NCI-H1694 (cell line): ENCODE measurements around the gene PCYT1A.
"Not testable (repeated sequence)": the region's sequence is repeated elsewhere in the genome, so short reads cannot be mapped to it uniquely, and the experiment has no call there.

Source experiments
- DNase-seq: peaks from one replicate; lab custom pipeline; 2025; lab: John Stamatoyannopoulos, UW

The PCYT1A gene

DNA sequence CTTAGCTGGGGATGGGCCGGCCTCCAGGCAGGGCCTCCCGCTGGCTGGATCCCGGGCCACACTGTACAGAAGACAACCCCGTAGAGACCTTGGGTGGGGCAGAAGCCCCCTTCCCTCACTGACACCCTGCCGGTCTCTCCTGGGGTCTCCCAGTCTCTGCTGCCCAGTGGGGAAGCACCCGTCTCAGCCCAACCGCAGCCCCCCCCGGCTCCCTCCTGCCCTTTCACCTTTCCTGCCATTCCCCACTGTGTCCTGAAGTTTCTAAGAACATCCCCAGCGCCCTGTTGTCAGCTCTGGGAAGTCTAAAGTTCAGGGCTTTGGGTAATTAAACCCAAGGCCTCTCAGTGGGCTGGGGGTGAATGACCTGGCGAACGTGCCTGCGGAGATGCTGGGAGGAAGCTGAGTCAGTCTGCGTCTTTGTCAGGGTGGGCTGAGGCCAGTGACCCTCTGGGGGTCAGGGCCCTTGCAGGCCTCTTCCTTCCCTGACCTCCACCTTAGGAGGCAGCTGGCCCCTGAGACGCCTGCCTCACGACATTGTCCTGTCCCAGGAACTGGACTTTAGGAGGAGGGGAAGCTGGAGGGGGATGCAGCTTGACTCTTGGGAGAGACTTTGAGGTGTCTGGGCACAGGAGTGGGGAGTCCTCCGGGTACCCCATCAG, 72.6 kb downstream of the PCYT1A start:
- DNase-seq: no peak

DNA sequence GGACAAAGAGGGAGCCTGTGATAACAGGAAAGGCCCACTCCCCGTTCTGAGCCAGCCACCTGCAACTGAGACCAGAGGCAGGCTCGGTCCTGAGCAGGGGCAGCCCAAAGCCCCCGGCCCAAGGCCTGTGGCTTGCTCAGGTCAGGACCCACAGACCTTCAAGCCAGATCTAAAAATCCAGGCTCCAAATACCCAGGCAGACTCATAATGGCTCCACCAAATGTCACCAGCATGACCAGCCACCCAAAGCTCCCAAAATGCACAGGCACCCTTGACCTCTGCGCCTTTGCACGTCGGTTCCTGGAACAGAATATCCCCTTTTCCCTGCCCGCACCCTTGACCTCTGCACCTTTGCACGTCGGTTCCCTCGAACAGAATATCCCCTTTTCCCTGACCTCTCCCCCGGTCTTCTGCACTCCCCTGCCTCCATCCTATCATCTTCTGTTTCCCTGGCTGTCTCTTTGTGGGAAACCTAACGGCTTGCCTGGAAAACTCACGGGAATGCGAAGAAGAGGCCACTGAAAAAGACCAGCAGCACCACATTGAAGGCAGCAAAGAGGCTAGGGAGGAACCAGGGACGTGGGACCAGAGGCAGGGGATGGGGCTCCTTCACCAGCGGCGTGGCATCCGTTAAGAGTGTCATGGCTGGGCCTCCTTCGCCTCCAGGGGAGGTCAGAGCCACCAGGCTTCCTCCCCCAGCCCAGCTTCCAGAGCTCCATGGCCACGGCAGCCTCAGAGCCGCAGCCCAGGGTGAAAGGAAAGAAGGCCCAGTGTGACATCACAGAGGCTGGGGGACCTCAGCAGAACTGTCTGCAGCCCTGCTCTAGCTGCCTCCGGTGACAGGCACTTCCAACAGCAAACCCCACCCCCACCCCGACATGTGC, 76.6 kb downstream of the PCYT1A start, which contains the start of gene ZDHHC19:
TSS of gene ZDHHC19 (minus strand) at position 728 of the 884 bp plus-strand sequence. CDS start at position 643, 85 bp downstream.
- DNase-seq: no peak

DNA sequence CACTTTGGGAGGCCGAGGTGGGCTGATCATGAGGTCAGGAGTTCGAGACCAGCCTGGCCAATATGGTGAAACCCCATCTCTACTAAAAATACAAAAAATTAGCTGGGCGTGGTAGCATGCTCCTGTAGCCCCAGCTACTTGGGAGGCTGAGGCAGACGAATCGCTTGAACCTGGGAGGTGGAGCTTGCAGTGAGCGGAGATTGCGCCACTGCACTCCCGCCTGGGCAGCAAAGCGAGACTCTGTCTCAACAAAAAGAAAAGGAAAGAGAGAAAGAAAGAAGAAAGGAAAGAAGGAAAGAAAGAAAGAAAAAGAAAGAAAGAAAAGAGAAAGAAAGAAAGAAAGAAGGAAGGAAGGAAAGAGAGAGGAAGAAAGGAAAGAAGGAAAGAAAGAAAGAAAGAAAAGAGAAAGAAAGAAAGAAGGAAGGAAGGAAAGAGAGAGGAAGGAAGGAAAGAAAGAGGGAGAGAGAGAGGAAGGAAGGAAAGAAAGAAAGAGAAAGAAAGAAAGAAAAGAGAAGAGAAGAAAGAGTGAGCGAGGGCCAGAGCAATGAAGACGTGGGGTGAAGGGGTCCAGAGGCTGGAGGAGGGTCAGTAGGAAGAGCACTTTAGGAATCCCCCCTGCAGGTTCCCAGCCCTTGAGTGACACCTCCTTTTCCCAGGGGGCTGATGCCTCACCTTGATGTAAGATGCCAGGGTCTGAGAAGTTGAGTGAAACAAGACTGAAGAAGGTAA, 77.4 kb downstream of the PCYT1A start:
- not testable (repeated sequence) for DNase-seq

DNA sequence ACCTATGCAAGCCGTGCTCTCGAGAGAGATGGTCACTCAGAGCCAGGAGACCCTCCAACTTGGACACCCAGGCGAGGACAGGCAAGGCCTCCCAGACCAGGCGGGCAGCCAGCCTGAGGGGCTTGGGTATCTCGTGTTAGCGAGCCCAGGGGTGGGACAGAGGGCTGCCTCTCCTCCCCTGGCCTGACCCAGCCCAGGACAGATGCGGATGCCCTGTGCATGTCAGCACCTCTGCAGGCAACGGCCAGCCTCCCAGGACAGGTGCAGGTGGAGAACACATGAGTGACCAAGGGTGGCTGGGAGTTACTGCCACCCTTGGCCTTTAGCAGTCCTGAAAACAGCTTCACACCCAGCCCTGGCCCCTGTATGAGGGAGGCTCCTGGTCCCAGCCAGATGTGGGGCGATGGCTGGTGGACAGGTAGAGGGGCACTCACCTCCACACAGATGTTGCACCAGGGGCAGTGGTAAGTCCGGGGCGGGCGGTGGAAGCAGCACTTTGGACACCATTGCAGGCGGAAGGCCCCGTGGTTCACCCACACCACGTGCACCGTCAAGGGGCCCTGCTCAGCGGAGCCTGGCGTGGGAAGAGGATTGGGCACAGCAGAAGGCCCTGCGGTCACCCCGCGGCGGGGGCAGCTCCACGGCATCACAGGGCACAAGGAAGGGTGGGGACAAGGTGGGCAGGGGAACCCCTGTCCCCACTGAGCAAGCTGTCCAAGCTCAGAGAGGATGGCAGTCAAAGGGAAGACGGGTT, 78.4 kb downstream of the PCYT1A start:
- DNase-seq: no peak

DNA sequence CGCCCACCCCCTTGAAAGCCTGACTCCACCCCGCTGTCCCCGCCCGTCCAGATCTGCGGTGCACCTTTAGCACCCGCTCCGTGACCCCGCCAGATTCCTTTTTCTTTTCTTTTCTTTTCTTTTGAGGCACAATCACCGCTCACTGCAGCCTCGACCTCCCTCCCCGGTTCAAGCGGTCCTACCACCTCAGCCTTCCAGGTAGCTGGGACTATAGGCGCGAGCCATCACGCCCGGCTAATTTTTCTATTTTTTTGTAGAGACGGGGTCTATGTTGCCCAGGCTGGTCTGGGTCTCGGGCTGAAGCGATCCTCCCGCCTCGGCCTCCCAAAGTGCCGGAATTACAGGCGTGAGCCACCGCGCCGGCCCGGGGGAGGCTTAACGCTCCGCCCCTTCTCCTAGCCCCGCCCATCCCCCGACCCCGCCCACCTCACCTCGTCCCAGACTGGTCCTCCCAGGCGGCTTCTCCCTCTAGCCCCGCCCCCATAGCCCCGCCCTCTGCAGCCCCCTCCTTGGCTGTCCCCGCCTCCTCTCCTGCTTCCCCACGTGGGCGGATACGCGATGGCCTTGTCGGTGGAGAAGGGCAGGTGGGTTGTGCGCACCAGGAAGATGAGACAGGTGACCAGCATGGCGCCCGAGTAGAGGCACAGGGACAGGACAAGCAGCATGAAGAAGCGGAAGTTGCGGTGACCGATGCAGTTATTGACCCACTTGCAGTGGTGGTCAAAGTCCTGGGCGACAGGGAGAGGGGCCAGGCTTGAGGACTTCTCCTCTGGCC, 79.5 kb downstream of the PCYT1A start:
- DNase-seq: no peak

DNA sequence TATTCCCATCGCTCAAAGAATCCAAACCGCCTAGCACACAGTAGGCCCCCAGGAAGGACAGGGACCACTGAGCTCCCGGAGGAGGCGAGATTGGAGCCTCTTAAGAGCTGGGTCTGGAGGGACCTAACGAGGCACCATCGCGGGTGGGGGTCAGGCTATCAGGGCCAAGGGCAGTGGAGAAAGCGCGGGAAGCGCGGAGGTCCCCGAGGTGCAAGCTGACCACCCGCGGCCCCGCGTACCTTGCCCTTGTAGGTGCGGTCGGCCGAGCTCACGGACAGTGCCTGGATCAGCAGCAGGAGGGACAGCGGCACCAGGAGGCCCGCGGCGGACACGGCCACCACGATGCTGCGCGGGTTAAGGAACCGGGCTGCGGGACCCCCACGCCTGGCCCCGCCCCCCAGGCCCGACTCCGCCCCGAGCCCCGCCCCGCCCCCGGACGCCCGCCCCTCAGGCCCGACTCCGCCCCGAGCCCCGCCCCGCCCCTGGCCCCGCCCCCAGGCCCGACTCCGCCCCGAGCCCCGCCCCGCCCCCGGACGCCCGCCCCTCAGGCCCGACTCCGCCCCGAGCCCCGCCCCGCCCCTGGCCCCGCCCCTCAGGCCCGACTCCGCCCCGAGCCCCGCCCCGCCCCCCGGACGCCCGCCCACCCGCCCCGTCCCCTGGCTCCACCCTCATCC, 80.2 kb downstream of the PCYT1A start:
- DNase-seq: no peak

DNA sequence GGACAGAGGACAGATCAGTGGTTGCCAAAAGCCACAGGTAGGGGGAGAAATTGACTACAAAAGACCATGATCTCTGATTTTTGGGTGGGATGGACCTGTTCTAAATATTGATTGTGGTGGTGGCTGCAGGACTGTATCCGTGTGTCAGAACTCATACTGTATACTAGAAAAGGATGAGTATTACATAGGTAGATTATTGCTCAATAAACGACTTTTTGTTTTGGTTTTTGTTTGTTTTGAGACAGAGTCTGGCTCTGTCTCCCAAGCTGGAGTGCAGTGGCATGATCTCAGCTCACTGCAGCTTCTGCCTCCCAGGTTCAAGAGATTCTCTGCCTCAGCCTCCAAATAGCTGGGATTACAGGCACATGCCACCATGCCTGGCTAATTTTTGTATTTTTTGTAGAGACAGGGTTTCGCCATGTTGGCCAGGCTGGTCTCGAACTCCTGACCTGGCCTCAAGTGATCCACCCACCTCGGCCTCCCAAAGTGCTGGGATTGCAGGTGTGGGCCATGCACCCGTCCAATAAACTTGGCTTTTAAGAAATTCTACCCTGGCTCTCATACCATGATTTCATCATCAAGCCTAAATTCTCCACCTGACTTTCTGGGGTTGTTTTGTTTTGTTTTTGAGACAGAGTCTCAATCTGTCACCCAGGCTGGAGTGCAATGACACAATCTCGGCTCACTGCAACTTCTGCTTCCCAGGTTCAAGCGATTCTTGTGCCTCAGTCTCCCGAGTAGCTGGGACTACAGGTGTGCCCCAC, 81.9 kb downstream of the PCYT1A start:
- not testable (repeated sequence) for DNase-seq

DNA sequence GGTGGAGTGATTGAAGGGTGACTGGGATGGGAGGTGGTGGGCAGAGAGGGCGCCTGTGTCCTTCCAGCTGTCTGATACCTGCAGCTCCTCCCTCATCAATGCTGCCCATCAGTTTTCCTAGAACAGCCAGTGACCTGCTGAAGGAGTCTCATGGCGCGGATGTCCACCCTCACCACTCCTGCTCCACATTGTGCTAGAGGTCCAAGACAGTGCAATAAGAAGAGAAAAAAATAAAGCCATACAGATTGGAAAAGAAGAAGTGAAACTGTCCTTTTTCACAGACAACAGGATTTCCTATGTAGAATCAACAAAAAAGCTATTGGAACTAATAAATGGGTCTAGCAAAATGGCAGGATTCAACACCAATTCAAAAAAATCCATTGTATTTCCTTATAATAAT, 83.7 kb downstream of the PCYT1A start:
- no peak for DNase-seq

DNA sequence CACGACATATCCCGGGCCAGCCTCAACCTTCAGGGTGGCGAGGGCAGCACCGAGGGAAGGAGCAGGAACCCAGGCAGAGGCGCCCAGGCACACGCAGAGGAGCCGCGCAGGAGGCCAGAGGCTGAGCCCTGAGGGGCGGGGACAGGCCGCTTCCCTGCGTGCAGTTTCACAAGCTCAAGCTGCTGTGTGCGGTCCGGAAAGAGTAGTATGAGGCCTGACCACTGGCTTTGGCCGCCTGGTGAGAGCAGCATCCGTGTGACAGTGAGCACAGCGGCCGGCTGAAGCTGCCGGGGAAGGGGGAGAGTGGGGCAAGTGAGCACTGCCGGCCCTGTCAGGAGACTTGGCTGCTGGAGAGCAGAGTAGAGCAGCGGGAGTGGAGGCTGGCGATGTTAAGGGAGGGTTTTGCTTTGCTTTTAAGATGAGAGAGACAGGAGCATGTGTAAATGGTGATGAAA, 85.0 kb downstream of the PCYT1A start:
- no peak for DNase-seq

DNA sequence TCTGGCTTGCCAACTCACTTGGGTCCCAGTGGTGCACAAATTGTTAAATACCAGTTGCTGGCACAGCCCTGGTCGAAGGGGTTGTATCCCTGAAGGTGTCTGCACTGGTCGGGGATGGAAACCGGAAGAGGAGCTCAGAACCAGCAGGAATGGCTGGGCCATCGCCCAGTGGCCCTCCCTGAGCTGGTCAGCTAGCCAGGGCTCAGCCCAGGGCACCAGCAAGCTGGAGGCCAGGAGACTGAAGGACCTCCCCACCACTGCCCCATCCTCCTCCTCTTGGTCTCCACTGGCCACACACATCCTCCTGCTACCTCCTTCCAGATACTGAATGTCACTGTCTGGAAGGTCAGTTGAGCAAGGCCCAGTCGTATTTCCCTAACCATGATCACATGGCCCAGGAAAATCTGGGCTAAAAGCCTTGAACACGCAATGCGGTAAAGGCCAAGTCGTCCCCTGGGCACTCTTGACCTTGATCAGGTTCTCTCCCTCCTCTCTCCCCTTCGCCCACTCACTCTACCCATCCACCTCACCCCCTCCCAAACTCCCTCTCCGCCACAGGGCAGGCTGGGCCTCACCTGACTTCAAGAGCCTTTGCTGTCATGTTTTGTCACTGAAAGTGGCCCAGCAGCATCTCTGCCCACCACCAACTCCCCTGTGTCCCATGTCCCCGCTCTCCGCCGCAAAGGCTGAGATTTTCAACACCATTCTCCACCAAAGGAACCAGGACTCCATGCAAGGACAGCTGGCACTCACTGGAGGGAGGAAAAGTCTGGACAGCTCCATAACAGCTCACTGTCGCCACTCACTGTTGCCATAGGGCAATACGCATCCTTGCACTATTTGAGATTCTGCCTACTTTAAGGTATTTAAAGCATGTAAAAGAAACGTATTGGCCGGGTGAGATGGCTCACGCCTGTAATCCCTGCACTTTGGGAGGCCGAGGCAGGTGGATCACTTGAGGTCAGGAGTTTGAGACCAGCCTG, 88.5 kb downstream of the PCYT1A start:
- DNase-seq: no peak

DNA sequence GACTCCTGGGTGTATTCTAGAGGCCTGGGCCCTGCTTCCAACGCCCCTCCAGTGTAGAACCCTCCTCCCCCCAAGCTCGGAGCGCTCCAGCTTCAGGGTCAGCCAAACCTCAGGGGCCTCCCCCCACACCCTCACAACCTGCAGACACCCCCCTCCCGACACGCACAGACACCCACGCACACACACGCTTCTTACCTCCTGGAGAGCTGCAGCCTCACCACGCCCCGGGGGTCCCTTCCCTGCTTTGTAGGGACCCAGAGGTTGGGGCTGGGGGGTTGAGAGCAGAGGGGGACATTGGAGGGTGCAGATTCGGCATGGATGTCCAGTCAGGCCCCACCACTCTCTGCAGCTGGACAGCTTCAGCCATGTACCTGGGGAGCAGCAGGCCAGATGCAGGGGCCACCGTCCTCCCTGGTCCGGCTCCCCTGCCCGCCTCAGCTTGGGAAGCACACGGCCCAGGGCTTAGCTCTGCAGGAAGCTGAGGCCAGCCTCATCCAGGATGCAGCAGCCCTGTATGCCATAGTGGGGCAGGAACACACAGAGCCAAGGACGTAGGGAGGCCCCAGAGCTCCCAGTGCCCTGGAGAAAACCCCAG, 89.3 kb downstream of the PCYT1A start:
- DNase-seq: no peak

DNA sequence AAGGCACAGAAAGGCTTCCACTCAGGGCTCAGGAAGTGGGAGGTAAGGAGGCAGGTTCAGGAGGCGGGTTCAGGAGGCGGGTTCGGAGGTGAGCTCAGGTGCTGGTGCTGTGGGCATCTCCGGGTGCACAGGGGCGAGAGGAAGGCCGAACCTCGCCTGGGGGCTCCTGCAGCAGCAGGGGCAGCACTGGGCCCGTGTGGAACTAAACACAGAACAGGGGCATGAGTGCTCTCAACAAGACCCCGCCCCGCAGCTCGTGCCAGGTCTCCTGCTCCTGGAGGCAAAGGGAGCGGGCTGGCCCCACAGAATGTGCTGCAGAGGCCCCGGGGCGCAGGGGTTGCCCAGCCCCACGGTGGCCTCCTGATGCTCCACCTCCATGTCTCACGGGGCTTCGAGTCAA, 90.0 kb downstream of the PCYT1A start:
- no peak for DNase-seq

DNA sequence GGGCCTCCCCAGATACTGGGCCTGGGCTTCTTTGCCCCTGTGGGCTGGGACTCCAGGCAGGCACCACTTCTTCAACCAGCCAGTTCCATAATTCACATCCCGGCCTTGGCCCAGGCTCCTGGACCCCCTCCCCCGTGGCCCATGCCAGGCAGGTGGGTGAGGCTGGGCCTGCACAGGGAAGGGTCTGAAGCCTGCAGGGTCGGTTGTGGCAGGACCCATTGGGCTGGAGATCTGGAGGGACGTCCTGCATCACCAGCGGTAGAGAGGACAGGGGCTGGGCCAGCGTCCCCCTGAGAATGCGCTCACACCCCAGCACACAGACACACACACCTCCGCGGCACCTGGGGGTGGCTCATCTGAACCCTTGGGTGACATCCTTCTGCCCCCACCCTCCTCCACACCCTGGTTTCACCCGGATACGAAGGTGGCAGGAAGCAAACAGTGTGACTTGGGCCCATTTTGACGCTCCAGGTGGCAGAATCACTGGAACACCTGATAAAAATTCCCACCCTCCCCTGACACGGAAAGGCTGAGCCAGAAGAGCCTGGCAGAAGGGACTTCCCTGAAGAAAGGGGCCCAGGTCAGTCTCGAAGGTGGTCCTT, 91.8 kb downstream of the PCYT1A start:
- no peak for DNase-seq

DNA sequence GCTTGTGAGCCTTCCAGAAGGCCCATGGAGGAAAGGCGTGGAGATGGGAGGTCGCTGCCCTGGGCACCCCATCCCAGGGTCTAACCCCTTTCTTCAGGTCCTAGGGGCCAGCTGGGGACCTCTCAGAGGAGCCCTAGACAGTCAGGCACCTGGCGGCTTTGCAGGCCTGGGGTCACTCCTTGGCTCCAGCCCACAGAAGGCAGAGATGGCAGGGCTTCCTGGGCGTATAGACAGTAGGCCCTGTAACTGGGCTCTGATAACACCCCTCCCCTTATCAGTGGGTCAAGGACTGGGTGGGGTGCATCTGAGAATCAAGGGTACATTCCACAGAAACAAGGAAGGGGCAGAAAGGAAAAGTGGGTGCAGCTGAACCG, 93.0 kb downstream of the PCYT1A start:
- DNase-seq: no peak

DNA sequence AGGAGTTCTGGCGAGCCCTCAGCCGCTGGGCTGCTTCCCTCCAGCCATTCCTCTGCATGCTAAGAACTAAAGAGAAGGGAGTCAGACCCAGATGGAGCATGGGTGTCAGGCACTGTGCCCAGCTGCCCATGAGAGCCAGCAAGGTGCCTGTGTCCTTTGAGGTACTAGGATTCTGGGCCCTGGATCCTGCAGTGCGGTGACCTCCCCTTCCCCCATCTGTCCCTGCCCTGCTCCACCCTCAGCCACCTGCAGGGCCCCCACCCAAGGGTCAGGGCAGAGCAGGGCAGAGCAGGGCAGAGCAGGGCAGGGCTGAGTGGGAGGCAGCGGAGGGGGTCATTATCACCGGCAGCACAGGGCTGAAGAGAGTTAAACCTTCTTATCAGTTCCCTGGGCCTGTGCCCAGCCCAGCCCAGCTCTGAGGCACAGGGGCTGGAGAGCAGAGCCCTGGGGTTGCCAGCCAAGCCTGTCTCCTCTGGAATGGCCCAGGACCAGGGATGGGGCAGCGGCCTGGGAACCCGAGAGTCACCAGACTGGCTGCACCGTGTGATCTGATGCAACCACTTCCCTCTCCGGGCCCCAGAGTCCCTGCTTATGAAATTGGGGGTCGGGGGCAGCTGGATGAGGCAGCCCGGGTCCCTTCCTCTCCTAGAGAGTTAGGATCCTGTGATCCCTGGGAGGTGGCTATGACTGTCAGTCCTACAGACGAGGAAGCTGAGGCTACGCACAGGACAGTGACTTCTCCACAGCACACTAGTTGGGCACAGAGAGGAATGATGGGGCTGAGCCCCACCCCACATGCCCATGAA, 93.6 kb downstream of the PCYT1A start:
- no peak for DNase-seq

DNA sequence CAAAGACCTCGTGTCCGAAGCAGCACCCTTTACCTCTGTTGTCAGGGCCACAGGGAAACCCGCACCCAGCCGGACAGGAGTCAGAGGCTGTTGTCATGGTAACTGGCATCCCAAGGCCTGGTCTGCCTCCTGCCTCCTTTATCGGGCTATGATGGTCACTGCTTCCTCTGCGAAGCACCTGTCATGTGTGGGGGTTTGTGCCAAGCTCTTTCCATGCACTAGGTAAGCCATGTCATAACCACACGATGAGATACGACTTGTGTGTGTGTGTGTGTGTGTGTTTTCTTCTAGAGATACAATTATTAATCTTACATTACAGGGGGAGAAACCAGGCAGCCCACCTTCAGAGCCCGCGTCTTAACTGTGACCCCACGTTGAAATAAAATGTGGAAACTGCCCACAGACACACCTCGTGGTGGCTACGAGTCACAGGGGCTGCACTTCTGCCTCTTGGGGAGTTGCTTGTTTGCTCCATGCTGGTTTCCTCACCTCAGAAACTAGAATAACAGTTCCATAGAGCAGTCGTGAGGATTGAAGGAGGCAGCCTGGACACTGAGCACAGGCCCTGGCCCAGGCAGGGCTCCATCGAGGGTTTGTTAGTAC, 94.3 kb downstream of the PCYT1A start:
- no peak for DNase-seq
